Right atrium auricular region (tissue), 2 donors: ENCODE data around the gene TRPC4. TPM values are rescaled to one million over a fixed set of nuclear protein-coding genes. Genes with fewer than 3 reads are reported as not detected.
"Not testable (repeated sequence)": the region's sequence is repeated elsewhere in the genome, so short reads cannot be mapped to it uniquely, and the experiment has no call there.

Experiments used
- DNase-seq: peaks from one replicate; pipeline ENCODE4 v3.0.0-alpha.2; 2019; ENCODE audit warnings: low spot score
- H3K27ac ChIP-seq, 2 donors: fragments of 200-600 bp; sonication (generic); 1 replicate in 1 of 2; 2 replicates in 1 of 2; pipeline ENCODE4 v1.5.1; 2016 to 2019
- H3K27me3 ChIP-seq, 2 donors: fragments of 200-600 bp; sonication (generic); one replicate each; pipeline versions ENCODE4 v1.5.1 to v1.6.0; 2017 to 2019
- H3K36me3 ChIP-seq: fragments of 200-600 bp; sonication (generic); one replicate; pipeline ENCODE4 v1.5.1; 2016
- H3K4me1 ChIP-seq, 2 donors: fragments of 200-600 bp; sonication (generic); one replicate each; pipeline versions ENCODE4 v1.5.1 to v1.6.0; 2017 to 2019
- H3K4me3 ChIP-seq, 2 donors: fragments of 200-600 bp; sonication (generic); 1 replicate in 1 of 2; 2 replicates in 1 of 2; pipeline ENCODE4 v1.5.1; 2017 to 2019; ENCODE audit warnings: mild to moderate bottlenecking in 1 of 2, moderate library complexity in 1 of 2
- H3K9me3 ChIP-seq, 2 donors: fragments of 200-600 bp; sonication (generic); one replicate each; pipeline ENCODE4 v1.5.1; 2019
- total RNA-seq, 2 donors: library from RNA; depleted of rRNA; stranded (reverse); fragments of >200 nt; gene quantifications; one replicate each; pipeline ENCODE4 v1.1.0, GENCODE V29; 2016
- TF ChIP-seq, protein P1 (sequence below), 2 donors: fragments of 200-600 bp; sonication (generic); IDR thresholded peaks; one replicate each; pipeline ENCODE4 v1.5.1; 2019; ENCODE audit warnings: antibody characterized with exemption in 2 of 2

The TRPC4 gene
- total RNA-seq, 2 donors from 2014 or later = 0.48 to 1.7 TPM

DNA sequence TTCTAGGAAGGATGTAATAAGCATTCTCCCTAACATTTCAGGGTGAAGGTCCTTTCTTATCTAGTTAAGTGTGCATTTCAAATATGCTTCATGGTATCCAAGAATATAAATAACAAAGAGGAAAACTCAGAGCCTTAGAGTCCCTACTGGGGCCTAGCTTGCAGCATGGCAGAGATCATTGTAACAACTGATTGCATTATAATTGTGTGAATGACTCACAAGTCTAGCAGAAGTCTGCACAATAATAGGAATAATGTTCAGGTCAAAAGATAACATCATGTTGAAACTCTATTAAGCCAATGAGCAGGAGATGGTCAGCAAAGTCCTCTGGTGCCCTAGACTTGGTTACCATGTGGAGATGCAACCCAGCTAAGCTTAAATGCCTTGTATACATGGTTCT, 274.4 kb downstream of the TRPC4 start:
- no peaks in the 10 kb centered on the region for H3K27me3 ChIP-seq
- no peak for DNase-seq
- peaks cover 0 to 5% of the 10 kb centered on the region in 2 donors for H3K4me1 ChIP-seq
- H3K9me3 ChIP-seq = no peaks in the 10 kb centered on the region
- no peaks in the 10 kb centered on the region for H3K36me3 ChIP-seq
- no peak overlapping the region for H3K27ac ChIP-seq
- H3K4me3 ChIP-seq = no peak overlapping the region
- TF ChIP-seq, protein P1, sequence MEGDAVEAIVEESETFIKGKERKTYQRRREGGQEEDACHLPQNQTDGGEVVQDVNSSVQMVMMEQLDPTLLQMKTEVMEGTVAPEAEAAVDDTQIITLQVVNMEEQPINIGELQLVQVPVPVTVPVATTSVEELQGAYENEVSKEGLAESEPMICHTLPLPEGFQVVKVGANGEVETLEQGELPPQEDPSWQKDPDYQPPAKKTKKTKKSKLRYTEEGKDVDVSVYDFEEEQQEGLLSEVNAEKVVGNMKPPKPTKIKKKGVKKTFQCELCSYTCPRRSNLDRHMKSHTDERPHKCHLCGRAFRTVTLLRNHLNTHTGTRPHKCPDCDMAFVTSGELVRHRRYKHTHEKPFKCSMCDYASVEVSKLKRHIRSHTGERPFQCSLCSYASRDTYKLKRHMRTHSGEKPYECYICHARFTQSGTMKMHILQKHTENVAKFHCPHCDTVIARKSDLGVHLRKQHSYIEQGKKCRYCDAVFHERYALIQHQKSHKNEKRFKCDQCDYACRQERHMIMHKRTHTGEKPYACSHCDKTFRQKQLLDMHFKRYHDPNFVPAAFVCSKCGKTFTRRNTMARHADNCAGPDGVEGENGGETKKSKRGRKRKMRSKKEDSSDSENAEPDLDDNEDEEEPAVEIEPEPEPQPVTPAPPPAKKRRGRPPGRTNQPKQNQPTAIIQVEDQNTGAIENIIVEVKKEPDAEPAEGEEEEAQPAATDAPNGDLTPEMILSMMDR (IDR thresholded peaks at IDR 0.05) = no peak

DNA sequence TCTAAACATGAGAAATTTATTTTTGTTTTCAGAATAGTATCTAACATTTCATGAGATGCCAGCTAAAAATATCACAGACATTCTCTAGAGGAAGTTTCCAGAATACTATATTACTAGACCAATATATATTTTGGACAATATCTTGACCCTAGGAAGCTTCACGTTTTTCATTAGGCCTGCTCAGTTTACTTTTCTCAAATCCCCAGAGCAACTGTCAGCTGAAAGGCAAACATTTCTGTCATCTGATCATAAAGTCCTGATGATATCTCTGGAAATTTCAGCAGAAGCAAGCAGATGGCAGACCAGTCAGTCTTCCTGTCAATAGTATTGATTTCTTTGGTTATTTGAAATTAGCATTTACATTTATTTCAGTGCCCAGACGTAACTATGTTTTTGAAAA, 275.0 kb downstream of the TRPC4 start:
- H3K4me3 ChIP-seq = no peak overlapping the region
- H3K4me1 ChIP-seq = peaks cover 0 to 5% of the 10 kb centered on the region in 2 donors
- H3K27ac ChIP-seq = no peak overlapping the region
- DNase-seq = no peak
- no peaks in the 10 kb centered on the region for H3K36me3 ChIP-seq
- TF ChIP-seq, protein P1 (IDR thresholded peaks at IDR 0.05) = no peak
- no peaks in the 10 kb centered on the region for H3K27me3 ChIP-seq
- no peaks in the 10 kb centered on the region for H3K9me3 ChIP-seq

DNA sequence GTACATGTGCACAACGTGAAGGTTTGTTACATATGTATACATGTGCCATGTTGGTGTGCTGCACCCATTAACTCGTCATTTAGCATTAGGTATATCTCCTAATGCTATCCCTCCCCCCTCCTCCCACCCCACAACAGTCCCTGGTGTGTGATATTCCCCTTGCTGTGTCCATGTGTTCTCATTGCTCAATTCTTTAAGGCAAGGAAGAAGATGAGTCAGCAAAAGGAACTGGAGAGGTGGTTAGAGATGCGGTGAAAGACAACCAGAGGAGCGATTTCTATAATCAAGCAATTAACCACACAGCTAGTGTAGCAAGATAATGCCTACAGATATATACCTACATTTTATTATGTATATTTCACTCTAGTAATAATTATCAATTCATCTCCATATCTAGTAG, 280.2 kb downstream of the TRPC4 start:
- H3K27me3 ChIP-seq, H3K27ac ChIP-seq, H3K4me1 ChIP-seq, H3K36me3 ChIP-seq, H3K4me3 ChIP-seq, DNase-seq, H3K9me3 ChIP-seq: not testable (repeated sequence)

DNA sequence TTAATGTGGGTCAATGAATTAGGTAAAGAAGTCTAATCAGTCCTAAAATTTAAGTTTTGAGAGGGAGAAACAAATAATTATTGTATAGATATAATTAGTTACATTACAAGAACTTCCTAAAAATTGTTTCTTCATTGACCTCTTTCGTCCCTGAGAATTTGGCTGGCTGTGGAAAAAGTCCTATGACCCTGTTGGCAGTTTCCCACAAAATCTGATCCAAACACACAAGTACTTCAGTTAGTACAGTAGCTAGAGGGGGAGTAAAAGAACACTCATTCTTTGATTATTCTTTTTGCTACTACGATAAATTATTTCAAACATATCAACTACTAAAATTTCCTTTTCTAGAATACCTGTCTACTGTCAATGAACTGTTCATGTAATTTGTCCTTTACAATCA, 282.3 kb downstream of the TRPC4 start:
- Histone ChIP-seq H3K4me3 (no peak overlapping the region), H3K27me3 (no peaks in the 10 kb centered on the region), H3K4me1 (no peaks in the 10 kb centered on the region), H3K27ac (no peak overlapping the region), H3K9me3 (no peaks in the 10 kb centered on the region), H3K36me3 (no peaks in the 10 kb centered on the region)
- no peak for DNase-seq
- TF ChIP-seq, protein P1 (IDR thresholded peaks at IDR 0.05) = no peak
